ENCODE results near the gene TMC1. TPM values are rescaled to one million over a fixed set of nuclear protein-coding genes. Genes with fewer than 3 reads are reported as not detected.

Gene TMC1
- total and polyA plus RNA-seq, 2 of the 8 experiments (the other 6 are each of a cell fraction or from before 2014, with no cell fraction given), result 0.95 to 0.98 TPM

DNA sequence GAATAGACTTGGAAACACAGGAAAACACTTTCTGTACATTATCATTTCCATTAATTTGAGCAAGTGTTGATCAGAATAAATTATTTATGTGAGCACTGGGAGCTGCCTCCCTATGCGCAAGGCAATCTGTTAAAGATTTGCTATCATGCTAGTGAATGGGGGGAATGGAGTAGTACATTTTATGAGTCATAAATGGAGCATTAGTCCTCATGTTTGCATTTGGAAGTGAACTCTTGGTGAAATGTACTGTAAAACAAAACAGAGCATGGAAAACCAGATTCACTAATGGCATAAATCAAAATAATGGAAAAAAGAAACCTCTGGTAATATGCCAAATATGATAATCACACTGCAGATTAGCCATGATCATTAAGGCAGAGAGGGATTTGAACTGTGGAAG, 40.5 kb upstream of the TMC1 start (continued):
- TF ChIP-seq FOSL1 (IDR thresholded peaks at IDR 0.05; ENCODE audit: insufficient read depth, low read depth, low read length), result no peak
- TF ChIP-seq, protein P1, sequence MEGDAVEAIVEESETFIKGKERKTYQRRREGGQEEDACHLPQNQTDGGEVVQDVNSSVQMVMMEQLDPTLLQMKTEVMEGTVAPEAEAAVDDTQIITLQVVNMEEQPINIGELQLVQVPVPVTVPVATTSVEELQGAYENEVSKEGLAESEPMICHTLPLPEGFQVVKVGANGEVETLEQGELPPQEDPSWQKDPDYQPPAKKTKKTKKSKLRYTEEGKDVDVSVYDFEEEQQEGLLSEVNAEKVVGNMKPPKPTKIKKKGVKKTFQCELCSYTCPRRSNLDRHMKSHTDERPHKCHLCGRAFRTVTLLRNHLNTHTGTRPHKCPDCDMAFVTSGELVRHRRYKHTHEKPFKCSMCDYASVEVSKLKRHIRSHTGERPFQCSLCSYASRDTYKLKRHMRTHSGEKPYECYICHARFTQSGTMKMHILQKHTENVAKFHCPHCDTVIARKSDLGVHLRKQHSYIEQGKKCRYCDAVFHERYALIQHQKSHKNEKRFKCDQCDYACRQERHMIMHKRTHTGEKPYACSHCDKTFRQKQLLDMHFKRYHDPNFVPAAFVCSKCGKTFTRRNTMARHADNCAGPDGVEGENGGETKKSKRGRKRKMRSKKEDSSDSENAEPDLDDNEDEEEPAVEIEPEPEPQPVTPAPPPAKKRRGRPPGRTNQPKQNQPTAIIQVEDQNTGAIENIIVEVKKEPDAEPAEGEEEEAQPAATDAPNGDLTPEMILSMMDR (IDR thresholded peaks at IDR 0.05; ENCODE audit: control extremely low read depth in 1 of 3, insufficient read depth in 1 of 3, low read depth in 1 of 3, low read length in 3 of 3), result no peak

All from H1 (cell line).